ENCODE data around the gene PRKD1.

The PRKD1 gene

DNA sequence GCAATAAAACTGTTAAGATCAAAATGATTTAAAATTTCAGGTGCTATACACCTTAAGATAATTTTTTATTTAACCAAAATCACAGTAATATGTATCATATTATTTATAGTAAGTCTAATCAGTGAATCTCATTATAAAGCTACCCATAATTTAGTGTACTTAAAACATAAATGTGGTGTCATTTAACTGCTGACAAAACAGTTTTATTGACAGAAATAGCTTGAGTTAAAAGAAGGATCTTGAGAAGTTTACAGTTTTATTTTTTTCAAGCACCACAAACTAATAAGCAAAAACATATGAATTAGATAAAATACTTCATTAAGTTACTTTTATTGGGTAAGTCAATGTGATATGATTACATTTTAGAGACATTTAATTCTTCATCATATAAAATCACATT lies 400.4 kb downstream of the PRKD1 start:
- no peaks in the 10 kb centered on the region for H3K36me3 ChIP-seq (ENCODE audit: control insufficient read depth, insufficient read depth, low read length)
- no peak overlapping the region for H3K4me3 ChIP-seq (ENCODE audit: extremely low read depth, insufficient read depth, low read length, poor library complexity, severe bottlenecking)
- no peaks in the 10 kb centered on the region for H3K4me1 ChIP-seq (ENCODE audit: control insufficient read depth, insufficient read depth, low read length, poor library complexity, severe bottlenecking)
- H3K27ac ChIP-seq (ENCODE audit: low read depth, low read length, severe bottlenecking) = no peak overlapping the region
- H3K9me3 ChIP-seq (ENCODE audit: control insufficient read depth, low read length) = no peaks in the 10 kb centered on the region
